ENCODE measurements around the gene AGMAT.
A peak's percentile ranks its signal among the peaks of the same experiment; 100 is the strongest.

The AGMAT gene

GRCh38 chr1:15584489-15585363, at the start of gene AGMAT:
Gene AGMAT, minus strand, starts transcription at chr1:15585051. Its CDS starts 84 bp downstream, at chr1:15584967.
- DNase-seq, result peak; percentile 85

- DNase-seq, result no peak
These were observed 49.0 kb upstream of the AGMAT start for GRCh38 chr1:15633756-15634420.

GRCh38 chr1:15628003-15628402, 43.2 kb upstream of the AGMAT start:
- DNase-seq, result no peak

- no peak for DNase-seq
These were observed 42.6 kb upstream of the AGMAT start for GRCh38 chr1:15627343-15627988.

- no peak for DNase-seq
These were observed 41.6 kb upstream of the AGMAT start for GRCh38 chr1:15626269-15626950.

- no peak for DNase-seq
These were observed 40.4 kb upstream of the AGMAT start for GRCh38 chr1:15625056-15625917.

- no peak for DNase-seq
These were observed 39.4 kb upstream of the AGMAT start for GRCh38 chr1:15624133-15624714.

GRCh38 chr1:15623435-15623834, 38.6 kb upstream of the AGMAT start:
- DNase-seq, result no peak

- no peak for DNase-seq
These were observed 38.0 kb upstream of the AGMAT start for GRCh38 chr1:15622712-15623373.

- DNase-seq, result no peak
These were observed 37.1 kb upstream of the AGMAT start for GRCh38 chr1:15621975-15622374.

- no peak for DNase-seq
These were observed 36.2 kb upstream of the AGMAT start for GRCh38 chr1:15620902-15621682.

GRCh38 chr1:15620155-15620545, 35.3 kb upstream of the AGMAT start:
- DNase-seq, result no peak

- no peak for DNase-seq
These were observed 34.0 kb upstream of the AGMAT start for GRCh38 chr1:15618655-15619525.

- no peak for DNase-seq
These were observed 33.3 kb upstream of the AGMAT start for GRCh38 chr1:15618077-15618654.

- peak; percentile 98 for DNase-seq
These were observed 32.6 kb upstream of the AGMAT start, which contains the start of gene DDI2 for GRCh38 chr1:15617173-15618076. Gene DDI2, plus strand, starts transcription at chr1:15617458. Its CDS starts 213 bp downstream, at chr1:15617671.

- no peak for DNase-seq
These were observed 31.7 kb upstream of the AGMAT start for GRCh38 chr1:15616373-15617172.

GRCh38 chr1:15610167-15610566, 25.3 kb upstream of the AGMAT start:
- no peak for DNase-seq
